KMS-11 (cell line): Measurements from ENCODE around the gene ABCG5.

Experiments used
- H2AFZ ChIP-seq: fragments of 200-600 bp; sonication (generic); 2 replicates; pipeline ENCODE4 v1.6.1; 2016; ENCODE audit warnings: antibody characterized with exemption, mixed run types, low read depth
- H3K27ac ChIP-seq: fragments of 200-600 bp; sonication (generic); 2 replicates; pipeline ENCODE4 v1.6.1; 2016; ENCODE audit warnings: mild to moderate bottlenecking, mixed run types
- H3K27me3 ChIP-seq: fragments of 200-600 bp; sonication (generic); 2 replicates; pipeline ENCODE4 v1.6.1; 2017; ENCODE audit warnings: mild to moderate bottlenecking, low read depth, mixed run types, moderate library complexity; ENCODE audit not compliant: insufficient read depth
- H3K36me3 ChIP-seq: fragments of 200-600 bp; sonication (generic); 2 replicates; pipeline ENCODE4 v1.6.1; 2017; ENCODE audit warnings: mild to moderate bottlenecking, mixed run types; ENCODE audit not compliant: insufficient read depth
- H3K4me1 ChIP-seq: fragments of 200-600 bp; sonication (generic); 2 replicates; pipeline ENCODE4 v1.6.1; 2016; ENCODE audit warnings: mild to moderate bottlenecking, low read depth, mixed run types; ENCODE audit not compliant: poor library complexity, severe bottlenecking
- H3K4me2 ChIP-seq: fragments of 200-600 bp; sonication (generic); 2 replicates; pipeline ENCODE4 v1.7.0; 2016; ENCODE audit warnings: mild to moderate bottlenecking, mixed run types
- H3K4me3 ChIP-seq: fragments of 200-600 bp; sonication (generic); IDR thresholded peaks from 2 replicates; pipeline ENCODE4 v1.6.1; 2017; ENCODE audit warnings: low read depth, low read length, mixed read lengths; ENCODE audit not compliant: insufficient read depth
- H3K79me2 ChIP-seq: fragments of 200-600 bp; sonication (generic); 2 replicates; pipeline ENCODE4 v1.6.1; 2016; ENCODE audit warnings: low read depth, mixed run types; ENCODE audit not compliant: insufficient read depth
- H3K9ac ChIP-seq: fragments of 200-600 bp; sonication (generic); 2 replicates; pipeline ENCODE4 v1.6.1; 2016; ENCODE audit warnings: mild to moderate bottlenecking, mixed run types
- H4K20me1 ChIP-seq: fragments of 200-600 bp; sonication (generic); 2 replicates; pipeline ENCODE4 v1.6.1; 2016; ENCODE audit warnings: mild to moderate bottlenecking, mixed run types; ENCODE audit not compliant: insufficient read depth
- CTCF ChIP-seq: fragments of 200-600 bp; sonication (generic); conservative IDR thresholded peaks from 2 replicates; pipeline ENCODE4 v1.6.1; 2017; ENCODE audit warnings: low read depth, mild to moderate bottlenecking, antibody characterized with exemption, low read length, moderate library complexity, mixed read lengths

Gene ABCG5

GRCh38 chr2:43776324-43776723 is 62.3 kb downstream of the ABCG5 start:
- Histone ChIP-seq H3K9ac (no peak overlapping the region), H4K20me1 (no peaks in the 10 kb centered on the region), H3K27me3 (no peaks in the 10 kb centered on the region), H3K79me2 (no peaks in the 10 kb centered on the region), H3K4me2 (no peak overlapping the region), H3K27ac (no peak overlapping the region), H3K4me3 (no peak overlapping the region), H3K4me1 (peaks cover 13% of the 10 kb centered on the region), H2AFZ (no peak overlapping the region), H3K36me3 (no peaks in the 10 kb centered on the region)
- TF ChIP-seq CTCF: no peak

DNA sequence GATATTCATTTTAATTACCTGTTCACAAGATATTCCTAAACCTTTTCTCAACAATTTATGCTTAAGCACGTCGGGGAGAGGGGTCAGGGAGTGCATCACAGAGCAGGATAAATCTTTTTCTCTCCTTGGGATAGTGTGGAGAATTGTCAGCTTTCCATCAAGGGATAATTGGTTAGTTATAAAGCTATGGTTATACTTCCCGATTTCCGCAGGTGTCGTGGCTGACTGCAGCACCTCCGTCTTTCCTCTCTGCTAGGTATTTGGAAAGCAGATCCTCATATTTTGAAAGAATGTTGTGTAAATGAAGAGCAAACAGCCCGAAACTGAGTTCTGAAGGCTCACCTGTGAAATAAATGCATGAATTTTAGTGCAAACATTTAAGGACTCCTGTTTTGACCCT is 64.0 kb downstream of the ABCG5 start:
- H3K4me2 ChIP-seq: peak overlapping the region; percentile 51
- H3K36me3 ChIP-seq: no peaks in the 10 kb centered on the region
- H4K20me1 ChIP-seq: no peaks in the 10 kb centered on the region
- TF ChIP-seq CTCF: no peak
- H3K27ac ChIP-seq: no peak overlapping the region
- H3K4me3 ChIP-seq: peak overlapping the region; percentile 95
- H3K9ac ChIP-seq: peak overlapping the region; percentile 51; the same call in 1 of the 2 replicates
- no peaks in the 10 kb centered on the region for H3K27me3 ChIP-seq
- no peaks in the 10 kb centered on the region for H3K79me2 ChIP-seq
- H2AFZ ChIP-seq: peak overlapping the region; percentile 98
- H3K4me1 ChIP-seq: peaks cover 13% of the 10 kb centered on the region

- H3K27me3 ChIP-seq: no peaks in the 10 kb centered on the region
- peak within 1 kb of the TSS; percentile 18; the same call in 1 of the 2 replicates for H3K27ac ChIP-seq
Measured at GRCh38 chr2:43773876-43774613, 64.6 kb downstream of the ABCG5 start, which contains the start of gene DYNC2LI1. Gene DYNC2LI1, plus strand, starts transcription at chr2:43774039. Its CDS starts 100 bp downstream, at chr2:43774139.

GRCh38 chr2:43766006-43766405 is 72.6 kb downstream of the ABCG5 start:
- no peak overlapping the region for H2AFZ ChIP-seq
- no peak for TF ChIP-seq CTCF
- no peaks in the 10 kb centered on the region for H3K79me2 ChIP-seq
- no peak overlapping the region for H3K4me2 ChIP-seq
- H3K36me3 ChIP-seq: no peaks in the 10 kb centered on the region
- H3K9ac ChIP-seq: no peak overlapping the region
- no peaks in the 10 kb centered on the region for H3K27me3 ChIP-seq
- H3K4me3 ChIP-seq: no peak overlapping the region
- no peaks in the 10 kb centered on the region for H4K20me1 ChIP-seq
- no peaks in the 10 kb centered on the region for H3K4me1 ChIP-seq
- H3K27ac ChIP-seq: no peak overlapping the region

More at GRCh38 chr2:43773876-43774613, 64.6 kb downstream of the ABCG5 start, which contains the start of gene DYNC2LI1:
- Histone ChIP-seq H3K4me2 (peak within 1 kb of the TSS; percentile 51), H3K79me2 (no peaks in the 10 kb centered on the region), H3K9ac (peak within 1 kb of the TSS; percentile 51; the same call in 1 of the 2 replicates), H3K4me3 (peak within 1 kb of the TSS; percentile 95), H3K4me1 (peaks cover 13% of the 10 kb centered on the region), H3K36me3 (no peaks in the 10 kb centered on the region), H2AFZ (peak within 1 kb of the TSS; percentile 98), H4K20me1 (no peaks in the 10 kb centered on the region)
- no peak for TF ChIP-seq CTCF
